Measurements from ENCODE around the gene FYB1.

Gene FYB1

GRCh38 chr5:39203951-39204350, 15.4 kb downstream of the FYB1 start:
- DNase-seq: no peak

DNA sequence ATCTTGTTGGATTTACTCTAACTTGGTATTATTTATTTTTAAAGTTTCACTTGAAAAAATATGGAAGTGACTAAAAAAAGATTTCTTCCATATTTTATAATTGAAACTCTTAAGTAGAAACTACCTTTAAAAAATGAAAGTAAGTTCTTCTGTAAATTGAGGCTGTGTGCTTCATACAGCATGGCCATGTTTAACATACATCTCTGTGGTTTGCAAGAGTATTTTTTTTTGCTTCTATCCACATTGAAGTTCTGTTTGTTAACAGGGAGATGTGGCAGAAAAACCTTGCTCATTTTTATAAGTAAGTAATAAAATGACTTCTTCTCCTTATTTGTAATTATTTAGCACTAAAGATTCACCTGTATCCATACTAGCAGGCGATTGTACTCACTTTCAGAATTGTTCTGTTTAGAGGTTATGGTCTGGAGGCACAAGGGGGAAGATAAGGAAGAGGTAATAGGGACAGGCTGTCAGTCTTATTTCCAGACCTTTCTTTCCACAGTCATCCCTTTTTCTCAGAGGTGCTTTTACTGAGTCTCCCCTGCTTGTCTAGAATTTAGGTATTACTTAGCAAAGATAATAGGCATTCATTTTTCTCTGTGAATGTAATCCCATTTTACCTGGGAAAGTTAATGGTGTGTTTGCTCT, 16.0 kb downstream of the FYB1 start:
- no peak for DNase-seq

DNA sequence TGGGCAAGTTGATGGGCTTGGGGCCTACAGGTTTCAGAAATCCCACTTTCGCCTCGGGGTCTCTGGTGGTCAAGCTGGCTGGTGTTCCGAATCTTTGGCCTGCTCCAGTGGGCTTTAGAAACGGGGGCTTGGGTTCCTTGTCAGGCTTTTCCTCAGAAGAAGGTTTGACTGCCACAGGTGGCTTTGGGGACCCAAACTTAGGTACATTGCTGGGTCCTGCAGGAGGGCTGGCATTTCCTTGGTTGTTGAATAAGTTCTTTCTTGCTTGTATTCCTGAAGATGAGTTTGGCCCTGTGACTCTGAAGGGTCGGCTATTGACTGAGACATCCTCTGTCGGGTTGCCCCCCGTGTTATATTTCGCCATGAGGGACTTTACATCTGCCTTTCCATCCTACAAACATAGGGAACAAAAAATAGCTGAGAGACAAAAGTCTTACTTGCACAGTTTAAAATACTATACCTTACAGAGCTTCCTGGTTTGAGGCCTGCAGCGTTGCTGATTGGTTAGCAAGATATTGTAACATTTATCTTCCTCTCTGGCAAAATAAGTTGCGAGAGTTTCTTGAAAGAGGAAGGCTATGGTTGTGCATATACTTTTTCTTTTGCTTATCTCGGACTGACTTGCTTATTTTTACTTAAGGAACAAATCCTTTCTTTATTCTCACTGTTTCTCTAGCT, 16.6 kb downstream of the FYB1 start:
- no peak for DNase-seq

GRCh38 chr5:39201781-39202596, 17.4 kb downstream of the FYB1 start:
- DNase-seq: no peak

DNA sequence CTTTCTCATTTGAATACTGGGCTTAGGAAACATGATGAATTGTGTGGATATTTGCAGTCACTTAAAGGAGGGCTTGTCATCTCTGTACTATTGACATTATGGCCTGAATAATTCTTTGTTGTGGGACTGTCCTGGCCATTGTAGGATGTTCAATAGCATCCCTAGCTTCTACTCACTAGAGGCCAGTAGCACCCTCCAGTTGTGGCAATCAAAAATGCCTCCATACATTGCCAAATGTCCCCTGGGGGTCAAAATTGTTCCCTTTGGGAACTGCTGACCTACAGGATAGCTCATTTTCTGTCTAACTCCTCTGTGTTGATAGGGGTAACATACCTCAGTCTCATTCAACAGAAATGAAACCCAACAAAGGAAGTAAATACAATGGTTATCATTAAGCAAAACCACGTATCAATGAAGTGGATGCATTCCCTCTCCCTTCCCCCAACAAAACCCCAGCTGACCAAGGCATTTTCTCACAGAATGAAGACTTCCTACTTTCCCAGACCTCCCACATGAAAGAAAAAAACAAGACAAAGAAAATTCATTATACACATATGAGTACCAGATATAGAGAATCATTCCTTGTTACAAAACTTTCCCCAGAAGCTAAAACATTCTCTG, 18.1 kb downstream of the FYB1 start:
- no peak for DNase-seq

GRCh38 chr5:39200081-39200480, 19.3 kb downstream of the FYB1 start:
- DNase-seq: no peak

DNA sequence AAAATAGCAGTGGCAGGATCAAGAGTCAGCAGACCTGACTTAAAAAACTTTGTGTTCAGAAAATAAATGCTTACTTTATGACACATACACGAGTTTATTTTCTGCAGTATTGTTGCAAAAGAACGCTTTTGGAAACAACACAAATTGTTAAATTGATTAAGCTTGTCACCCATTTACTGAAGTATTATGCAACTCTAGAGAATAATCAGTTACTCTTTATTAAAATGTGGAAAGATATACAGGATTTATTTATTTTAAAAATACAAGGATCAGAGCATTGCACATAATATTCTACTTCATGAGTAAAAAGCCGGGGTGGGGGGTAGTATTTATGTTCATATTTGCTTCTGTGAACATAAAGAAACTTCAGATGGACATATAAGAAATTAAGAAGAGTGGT, 20.0 kb downstream of the FYB1 start:
- DNase-seq: no peak

GRCh38 chr5:39198127-39198526, 21.2 kb downstream of the FYB1 start:
- DNase-seq: no peak

- no peak for DNase-seq
Measured at GRCh38 chr5:39197556-39197955, 21.8 kb downstream of the FYB1 start.

DNA sequence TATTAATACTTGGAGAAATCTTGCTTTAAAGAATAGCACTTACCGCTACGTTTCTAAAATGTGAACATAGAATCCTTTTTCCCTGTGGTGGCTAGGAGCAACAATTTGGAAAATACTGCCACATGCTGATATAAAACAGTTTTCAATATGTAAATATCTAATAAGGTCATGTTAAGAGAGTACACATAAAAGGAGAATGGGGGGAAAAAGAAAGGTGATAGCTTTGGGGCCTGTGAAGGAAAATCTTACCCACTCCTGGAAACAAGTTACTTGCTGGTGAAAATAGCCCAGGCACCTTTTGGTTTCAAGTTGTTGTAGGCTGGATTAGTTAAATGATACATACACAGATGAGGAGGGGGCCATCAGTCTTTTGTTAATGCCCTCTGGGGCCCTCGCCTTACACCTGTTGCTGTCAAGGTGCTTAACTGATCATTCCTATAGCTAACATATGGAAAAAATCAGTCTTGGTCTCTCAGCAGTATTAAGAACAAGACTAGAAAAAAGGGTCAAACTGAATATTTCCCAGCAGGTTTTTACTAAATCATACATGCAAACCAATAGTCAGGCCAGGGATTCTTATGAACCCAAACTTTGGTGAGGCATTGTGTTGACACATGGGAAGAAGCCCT, 24.1 kb downstream of the FYB1 start:
- no peak for DNase-seq

DNA sequence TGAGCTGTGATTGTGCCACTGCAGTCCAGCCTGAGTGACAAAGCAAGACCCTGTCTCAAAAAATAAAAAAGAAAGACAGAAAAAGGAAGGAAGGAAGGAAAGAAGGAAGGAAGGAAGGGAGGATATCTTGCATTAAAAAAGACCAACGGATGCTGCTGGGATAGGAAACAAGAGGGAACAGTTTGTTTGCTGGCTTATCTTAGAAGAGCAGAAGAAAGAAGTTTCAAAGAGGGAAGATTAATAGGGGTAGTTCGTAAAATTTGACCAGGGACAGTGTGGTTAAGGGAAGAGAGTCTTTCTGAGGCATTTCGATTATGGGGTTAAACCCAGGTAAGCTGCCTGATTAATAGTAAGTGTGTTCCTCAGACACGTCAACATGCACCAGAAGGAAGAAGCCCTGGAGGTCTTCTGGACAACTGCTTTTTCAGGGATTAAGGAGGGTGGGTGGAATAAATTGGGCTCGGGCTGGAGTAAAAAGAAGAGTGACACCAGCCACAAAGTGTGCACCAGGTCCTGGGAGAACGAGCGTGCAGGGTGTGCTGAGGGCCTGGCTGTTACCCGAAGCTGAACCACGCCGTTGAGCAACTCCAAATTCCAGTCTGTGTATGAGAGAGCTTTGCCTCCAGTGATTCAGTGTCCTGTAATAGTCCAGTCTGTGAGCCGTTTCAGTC, 24.8 kb downstream of the FYB1 start:
- DNase-seq: no peak

DNA sequence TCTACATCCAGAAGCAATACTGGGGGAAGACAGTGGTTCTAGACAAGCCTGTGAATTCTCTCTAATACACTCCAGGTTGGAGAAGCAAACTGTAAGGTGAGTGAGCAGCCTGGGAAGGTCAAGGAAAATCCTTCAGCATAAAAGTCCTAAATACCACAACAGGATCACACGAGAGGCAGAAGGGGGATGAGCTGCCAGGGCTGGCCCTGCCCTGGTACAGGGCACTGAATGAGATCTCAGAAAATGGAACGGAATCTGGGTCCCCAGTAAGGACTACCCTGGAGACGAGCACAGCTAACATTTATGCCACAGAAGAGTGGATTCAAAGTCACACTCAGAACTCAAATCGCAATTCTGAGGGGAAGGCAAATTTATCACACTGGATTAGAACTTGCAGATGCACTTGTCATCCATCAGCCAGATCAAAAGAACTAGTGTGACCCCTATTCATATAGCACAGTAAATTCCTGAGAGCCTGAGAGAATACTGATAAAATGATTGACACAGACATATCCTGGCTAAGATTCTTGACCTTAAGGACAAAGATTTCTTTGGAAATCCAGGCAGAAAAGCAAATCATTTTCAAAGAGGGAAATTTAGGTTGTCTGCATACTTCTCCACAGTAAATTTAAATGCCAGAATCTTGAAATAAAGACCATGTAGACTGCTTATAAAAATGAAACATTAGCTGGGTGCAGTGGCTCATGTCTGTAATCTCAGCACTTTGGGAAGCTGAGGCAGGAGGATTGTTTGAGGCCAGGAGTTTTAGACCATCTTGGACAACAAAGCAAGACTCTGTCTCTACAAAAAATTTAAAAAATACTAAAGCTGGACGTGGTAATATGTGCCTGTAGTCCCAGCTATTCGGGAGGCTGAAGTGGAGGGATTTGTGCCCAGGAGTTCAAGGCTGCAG, 25.6 kb downstream of the FYB1 start:
- no peak for DNase-seq

- DNase-seq: no peak
Measured at GRCh38 chr5:39192450-39193160, 26.8 kb downstream of the FYB1 start.

- DNase-seq: no peak
Measured at GRCh38 chr5:39191216-39191615, 28.1 kb downstream of the FYB1 start.

DNA sequence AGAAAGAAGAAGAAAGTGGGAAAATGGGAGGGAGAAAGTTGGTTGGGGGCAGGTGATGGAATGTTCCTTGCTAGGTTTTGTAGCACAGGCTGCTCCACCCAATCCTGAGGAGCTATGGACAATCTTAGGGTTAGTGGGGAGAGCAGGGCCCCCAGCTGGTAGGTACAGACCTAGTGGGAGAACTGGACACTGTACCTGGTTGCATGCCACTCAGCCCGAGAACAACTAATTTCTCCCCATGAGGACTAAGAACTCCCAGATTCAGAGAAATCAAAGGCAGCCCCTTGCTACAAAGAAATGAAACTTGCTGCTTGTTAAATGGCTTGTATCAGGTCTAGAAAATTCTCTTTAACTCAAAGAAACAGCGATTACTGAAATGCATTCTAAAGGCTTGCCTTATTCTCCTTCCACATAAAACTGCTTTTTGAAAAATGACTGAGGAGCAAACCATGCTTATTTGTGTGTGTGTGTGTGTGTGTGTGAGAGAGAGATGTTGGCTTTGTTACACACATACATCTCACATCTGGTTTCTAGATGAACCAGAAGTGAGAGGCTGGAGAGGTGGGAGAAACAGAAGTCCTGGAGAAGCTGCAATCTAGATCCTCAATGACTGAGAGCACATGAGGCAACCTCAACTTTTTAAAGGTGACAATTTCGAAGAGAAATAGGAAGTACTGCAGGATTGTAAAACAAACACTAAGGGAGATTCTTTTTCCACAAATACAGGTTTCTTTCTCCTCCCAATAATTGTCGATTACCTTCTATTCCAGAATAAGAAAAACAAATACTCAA, 28.9 kb downstream of the FYB1 start:
- no peak for DNase-seq

DNA sequence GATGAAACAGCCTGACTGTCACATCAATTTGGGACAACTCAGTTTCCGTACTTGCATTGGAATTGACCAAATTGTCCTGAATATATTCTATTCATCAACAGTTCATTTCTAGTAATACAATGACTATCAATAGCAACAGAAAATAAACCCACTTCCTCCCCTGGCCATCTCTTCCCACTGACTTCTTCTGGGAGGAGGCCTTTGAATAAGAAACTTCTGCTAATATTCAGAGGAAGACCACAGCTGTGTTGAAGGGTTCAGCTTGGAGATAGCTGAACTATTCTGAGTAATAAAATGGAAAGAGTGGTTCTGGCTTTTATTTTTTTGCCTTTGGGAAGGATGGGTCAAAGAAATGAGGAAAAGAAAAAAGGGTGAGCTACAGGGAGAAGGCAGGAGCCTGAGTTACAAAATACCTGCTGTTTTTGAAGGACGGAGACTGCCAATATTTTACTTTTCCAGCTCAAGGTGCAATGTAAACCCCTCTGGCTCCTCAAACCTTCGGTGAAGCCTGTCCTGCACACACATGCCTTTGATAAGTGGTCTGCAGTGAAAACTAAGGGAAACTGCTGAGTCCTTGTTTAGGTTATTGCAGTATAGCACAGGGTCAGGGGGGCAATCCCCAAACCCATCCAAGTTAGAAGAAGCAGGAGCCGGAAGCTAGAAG, 29.9 kb downstream of the FYB1 start:
- no peak for DNase-seq

- DNase-seq: no peak
Measured at GRCh38 chr5:39187831-39188731, 31.3 kb downstream of the FYB1 start.

All from NCI-H187 treated with DMSO at 0.1 percent for 48 hours (cell line).